Transverse colon (tissue), 4 donors: Measurements from ENCODE around the gene EYA4. TPM values are rescaled to one million over a fixed set of nuclear protein-coding genes. Genes with fewer than 3 reads are reported as not detected.

Experiments
- DNase-seq: peaks from one replicate; pipeline ENCODE4 v3.0.0-alpha.2; 2019
- H3K27ac ChIP-seq, 4 donors: fragments of 200-600 bp; sonication (generic); 2 replicates each; pipeline ENCODE4 v1.5.1; 2016 to 2018; ENCODE audit warnings: inconsistent platforms in 4 of 4
- H3K27me3 ChIP-seq: fragments of 200-600 bp; sonication (generic); 2 replicates; pipeline ENCODE4 v1.5.1; 2017; ENCODE audit warnings: inconsistent platforms
- H3K36me3 ChIP-seq, 4 donors: fragments of 200-600 bp; sonication (generic); 2 replicates each; pipeline ENCODE4 v1.5.1; 2017 to 2019; ENCODE audit warnings: inconsistent platforms in 4 of 4
- H3K4me1 ChIP-seq, 4 donors: fragments of 200-600 bp; sonication (generic); 2 replicates each; pipeline ENCODE4 v1.5.1; 2017 to 2020; ENCODE audit warnings: inconsistent platforms in 4 of 4
- H3K4me3 ChIP-seq, 4 donors: fragments of 200-600 bp; sonication (generic); 1 replicate in 1 of 4; 2 replicates in 3 of 4; pipeline versions ENCODE4 v1.5.1 to v1.6.1; 2017 to 2019; ENCODE audit warnings: inconsistent platforms in 4 of 4
- H3K9me3 ChIP-seq, 2 donors: fragments of 200-600 bp; sonication (generic); 2 replicates each; pipeline ENCODE4 v1.5.1; 2017 to 2019; ENCODE audit warnings: inconsistent platforms in 2 of 2
- EP300 ChIP-seq: sonication (generic); formaldehyde crosslinking; IDR thresholded peaks from one replicate; pipeline ENCODE4 v1.6.1; 2017; ENCODE audit warnings: antibody characterized with exemption, low read depth
- POLR2A ChIP-seq: fragments of 450-650 bp; IDR thresholded peaks from one replicate; pipeline ENCODE4 v1.6.1; 2016; ENCODE audit warnings: antibody characterized with exemption, mild to moderate bottlenecking, moderate library complexity
- POLR2AphosphoS5 ChIP-seq, 3 donors: sonication (generic); formaldehyde crosslinking; IDR thresholded peaks; one replicate each; pipeline ENCODE4 v1.6.1; 2016; ENCODE audit warnings: antibody characterized with exemption in 3 of 3
- WGBS, 2 donors: methylation state at CpG; one replicate each; pipeline ENCODE4 v1.1.5; 2018; ENCODE audit warnings: low coverage in 1 of 2; 5-methylcytosine and 5-hydroxymethylcytosine counted together
- in situ Hi-C, 4 donors: fragments of 200-750 bp; cut with MboI; loops; one replicate each; pipeline versions ENCODE4 v1.15.0 to v1.15.1; 2017; ENCODE audit warnings: low sequenced_read_pairs in 3 of 4, low pct_ligation_motif_present in 1 of 4, low pct_unique_long_range_greater_than_20kb in 1 of 4
- intact Hi-C: fragments of 100-400 bp; cut with DNase I; formaldehyde crosslinking; loops from one replicate; pipeline ENCODE4 v1.15.1; 2023; ENCODE audit warnings: low total_unique reads
- total RNA-seq, 4 donors: library from RNA; depleted of rRNA; stranded (reverse); fragments of >200 nt; gene quantifications; one replicate each; pipeline ENCODE4 v1.1.0, GENCODE V29; 2016
- TF ChIP-seq, protein P1 (sequence below), 5 experiments: fragments of 200-600 bp in 3 of 5; fragments of 450-650 bp in 2 of 5; sonication (generic) in 3 of 5; IDR thresholded peaks; 1 replicate in 2 of 5; 2 replicates in 3 of 5; pipeline ENCODE4 v1.5.1; 2016 to 2017; ENCODE audit warnings: antibody characterized with exemption in 5 of 5, inconsistent platforms in 3 of 5, mild to moderate bottlenecking in 2 of 5, moderate library complexity in 1 of 5

EYA4 gene
- total RNA-seq, 4 donors from 2014 or later = 0.27 to 0.64 TPM; not detected in 2

DNA sequence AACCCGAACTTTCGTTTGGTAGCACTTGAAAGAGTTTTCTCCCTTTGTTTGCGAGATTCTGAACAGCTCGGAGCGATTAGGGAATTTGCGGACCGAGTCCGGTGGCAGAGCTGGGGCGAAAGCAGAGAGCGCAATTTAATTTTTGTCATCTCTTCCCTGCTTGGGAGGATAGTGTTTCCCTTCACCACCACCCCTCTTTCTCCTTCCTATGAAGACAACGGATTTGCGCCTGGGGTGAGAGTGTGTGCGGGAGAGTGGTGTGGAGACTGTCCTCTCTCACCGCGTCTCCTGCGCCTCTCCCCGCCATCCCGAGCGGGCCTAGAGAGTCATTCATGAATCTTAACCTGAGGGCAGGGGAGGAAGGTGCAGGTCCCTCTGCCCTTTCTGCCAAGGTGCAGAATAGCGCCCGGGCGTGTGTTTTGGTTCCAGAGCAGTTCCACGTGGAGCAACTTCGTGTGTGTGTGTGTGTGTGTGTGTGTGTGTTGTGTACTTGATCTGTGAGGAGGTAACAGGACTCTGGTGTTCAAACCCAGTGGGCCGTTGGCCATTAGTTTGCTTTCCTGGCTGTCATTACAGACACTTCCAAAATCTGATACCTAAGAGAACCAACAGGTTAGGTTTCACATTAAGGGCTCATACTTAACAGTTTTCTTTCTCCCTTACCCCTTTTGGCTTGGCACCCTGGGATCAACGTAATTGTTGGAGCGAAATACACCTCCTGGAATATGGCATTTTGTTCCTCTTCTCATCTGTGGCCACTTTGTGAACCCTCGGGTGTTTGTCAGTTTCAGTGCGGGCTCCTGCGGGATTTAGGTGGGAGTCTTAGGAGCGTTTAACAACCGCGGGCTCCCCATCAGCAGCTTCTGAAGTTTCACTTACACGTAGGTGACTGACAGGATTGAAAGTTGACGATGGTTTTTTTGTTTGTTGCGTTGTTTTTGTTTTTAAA is 1.8 kb downstream of the EYA4 start:
- Histone ChIP-seq H3K27ac (no peak overlapping the region), H3K4me1 (peaks cover 0 to 24% (median 10%) of the 10 kb centered on the region in 4 donors), H3K4me3 (peak overlapping the region in 3 of 4 donors; percentile 26 to 43 (median 31)), H3K9me3 (no peaks in the 10 kb centered on the region), H3K27me3 (peaks cover 82% of the 10 kb centered on the region), H3K36me3 (no peaks in the 10 kb centered on the region)
- DNase-seq = no peak
- intact Hi-C loops (no loop called here), in situ Hi-C loops (no loop called here)
- TF ChIP-seq, protein P1, sequence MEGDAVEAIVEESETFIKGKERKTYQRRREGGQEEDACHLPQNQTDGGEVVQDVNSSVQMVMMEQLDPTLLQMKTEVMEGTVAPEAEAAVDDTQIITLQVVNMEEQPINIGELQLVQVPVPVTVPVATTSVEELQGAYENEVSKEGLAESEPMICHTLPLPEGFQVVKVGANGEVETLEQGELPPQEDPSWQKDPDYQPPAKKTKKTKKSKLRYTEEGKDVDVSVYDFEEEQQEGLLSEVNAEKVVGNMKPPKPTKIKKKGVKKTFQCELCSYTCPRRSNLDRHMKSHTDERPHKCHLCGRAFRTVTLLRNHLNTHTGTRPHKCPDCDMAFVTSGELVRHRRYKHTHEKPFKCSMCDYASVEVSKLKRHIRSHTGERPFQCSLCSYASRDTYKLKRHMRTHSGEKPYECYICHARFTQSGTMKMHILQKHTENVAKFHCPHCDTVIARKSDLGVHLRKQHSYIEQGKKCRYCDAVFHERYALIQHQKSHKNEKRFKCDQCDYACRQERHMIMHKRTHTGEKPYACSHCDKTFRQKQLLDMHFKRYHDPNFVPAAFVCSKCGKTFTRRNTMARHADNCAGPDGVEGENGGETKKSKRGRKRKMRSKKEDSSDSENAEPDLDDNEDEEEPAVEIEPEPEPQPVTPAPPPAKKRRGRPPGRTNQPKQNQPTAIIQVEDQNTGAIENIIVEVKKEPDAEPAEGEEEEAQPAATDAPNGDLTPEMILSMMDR (IDR thresholded peaks at IDR 0.05) = no peak
- TF ChIP-seq POLR2A = no peak
- no peak for TF ChIP-seq POLR2AphosphoS5 (IDR thresholded peaks at IDR 0.05)
- TF ChIP-seq EP300 = no peak
- 10 to 11% methylated on average over 4 to 36 of the region's 36 CpGs for WGBS, 2 donors

DNA sequence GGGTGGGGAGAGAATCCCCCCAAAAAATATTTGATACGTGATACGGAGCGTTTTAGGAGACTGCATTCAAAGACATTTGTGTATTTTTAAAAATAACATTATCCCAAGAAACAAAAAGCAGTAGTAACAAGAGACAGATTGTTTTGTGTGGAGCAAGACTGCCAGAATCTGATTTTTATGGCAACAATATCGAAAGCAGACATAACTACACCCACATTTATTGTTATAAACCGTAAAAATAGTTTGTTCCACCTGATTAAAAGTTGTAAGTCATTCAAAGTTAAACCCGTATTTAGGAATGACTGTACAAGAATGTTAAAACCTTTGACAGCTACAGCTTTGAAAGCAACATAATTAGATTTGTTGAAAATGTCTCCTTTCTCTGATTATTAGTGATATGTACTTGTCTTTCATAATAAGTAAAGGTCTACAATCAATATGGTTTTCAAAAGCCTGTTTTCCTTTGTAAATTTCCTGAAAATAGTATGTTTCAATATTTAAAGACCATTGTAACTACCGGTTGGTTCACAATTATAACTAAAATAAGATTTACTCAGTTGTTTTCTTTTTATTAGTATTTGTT is 2.7 kb downstream of the EYA4 start:
- H3K27ac ChIP-seq = no peak overlapping the region
- H3K9me3 ChIP-seq = no peaks in the 10 kb centered on the region
- DNase-seq = no peak
- intact Hi-C loops = no loop called here
- peaks cover 0 to 24% (median 10%) of the 10 kb centered on the region in 4 donors for H3K4me1 ChIP-seq
- TF ChIP-seq POLR2A (no peak), EP300 (no peak), POLR2AphosphoS5 (IDR thresholded peaks at IDR 0.05) (no peak)
- TF ChIP-seq, protein P1 (IDR thresholded peaks at IDR 0.05) = no peak
- in situ Hi-C loops = no loop called here
- no peak overlapping the region for H3K4me3 ChIP-seq
- H3K36me3 ChIP-seq = no peaks in the 10 kb centered on the region
- peaks cover 83% of the 10 kb centered on the region for H3K27me3 ChIP-seq
- 12 to 18% methylated on average over 7 of the region's 7 CpGs for WGBS, 2 donors

DNA sequence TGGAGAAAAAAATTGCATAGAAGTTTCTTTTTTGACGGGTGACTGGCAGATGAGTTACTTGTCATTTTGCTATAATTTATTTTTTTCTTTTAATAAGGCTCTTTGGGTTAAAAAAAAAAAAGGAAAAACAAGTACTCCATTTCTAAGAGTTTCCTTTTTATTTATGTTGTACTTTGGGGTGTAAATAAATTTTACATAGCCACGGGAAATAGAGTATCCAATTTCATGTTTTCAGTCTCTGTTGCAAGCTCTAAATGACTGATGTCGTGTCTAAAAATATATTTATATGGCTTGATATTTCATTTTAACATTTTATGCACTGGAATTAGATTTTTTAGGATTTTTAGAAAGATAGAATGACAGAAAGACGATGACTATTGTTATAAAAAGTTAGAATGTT is 3.4 kb downstream of the EYA4 start:
- in situ Hi-C loops = no loop called here
- TF ChIP-seq EP300 (no peak), POLR2A (no peak), POLR2AphosphoS5 (IDR thresholded peaks at IDR 0.05) (no peak)
- TF ChIP-seq, protein P1 (IDR thresholded peaks at IDR 0.05) = no peak
- H3K36me3 ChIP-seq = no peaks in the 10 kb centered on the region
- no peaks in the 10 kb centered on the region for H3K9me3 ChIP-seq
- 27 to 31% methylated on average over 4 of the region's 4 CpGs for whole genome bisulfite sequencing, 2 donors
- no peak overlapping the region for H3K4me3 ChIP-seq
- H3K27me3 ChIP-seq = peaks cover 84% of the 10 kb centered on the region
- no peak overlapping the region for H3K27ac ChIP-seq
- intact Hi-C loops = no loop called here
- DNase-seq = no peak
- H3K4me1 ChIP-seq = peaks cover 0 to 24% (median 10%) of the 10 kb centered on the region in 4 donors

DNA sequence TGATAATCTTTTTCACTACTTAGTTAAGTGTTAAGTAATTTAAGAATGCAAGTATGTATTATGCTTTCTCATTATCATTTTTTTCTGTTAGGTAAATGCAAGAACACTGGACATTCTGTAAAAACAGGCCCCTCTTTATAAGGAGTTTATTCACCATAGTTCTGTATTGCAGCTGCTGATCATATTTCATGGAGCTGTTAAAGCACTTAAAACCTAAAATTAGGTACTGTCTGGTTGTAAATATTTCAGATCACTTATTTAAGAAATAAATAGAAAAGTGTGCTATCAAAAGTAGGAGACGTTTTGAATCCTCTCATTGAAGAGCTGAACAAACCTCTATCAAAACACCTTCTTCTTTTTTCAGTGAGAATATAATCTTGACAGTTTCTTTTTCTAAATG is 3.9 kb downstream of the EYA4 start:
- peaks cover 82% of the 10 kb centered on the region for H3K27me3 ChIP-seq
- H3K27ac ChIP-seq = no peak overlapping the region
- intact Hi-C loops = no loop called here
- TF ChIP-seq EP300 (no peak), POLR2A (no peak), POLR2AphosphoS5 (IDR thresholded peaks at IDR 0.05) (no peak)
- TF ChIP-seq, protein P1 (IDR thresholded peaks at IDR 0.05) = no peak
- peaks cover 0 to 24% (median 10%) of the 10 kb centered on the region in 4 donors for H3K4me1 ChIP-seq
- H3K9me3 ChIP-seq = no peaks in the 10 kb centered on the region
- 8 to 21% methylated on average over 1 of the region's 1 CpG for WGBS, 2 donors
- no peak overlapping the region for H3K4me3 ChIP-seq
- H3K36me3 ChIP-seq = no peaks in the 10 kb centered on the region
- DNase-seq = no peak
- in situ Hi-C loops = no loop called here
